SK-N-SH (cell line): ENCODE results near the gene SH2D3A. TPM values are rescaled to one million over a fixed set of nuclear protein-coding genes. Genes with fewer than 3 reads are reported as not detected.

Source experiments
- CTCF ChIA-PET: fragments of 300-600, 350-600 bp; formaldehyde crosslinking; extraction: SDS; loops from one replicate; lab custom pipeline; 2021; lab: Yijun Ruan, JAX
- POLR2A ChIA-PET: fragments of 350-600 bp; sonication (Branson Sonifier 250); formaldehyde crosslinking; extraction: SDS; loops from one replicate; lab custom pipeline; 2020; ENCODE audit warnings: antibody characterized with exemption, inconsistent platforms; lab: Yijun Ruan, JAX
- DNase-seq: peaks from one replicate; pipeline ENCODE4 v3.0.0; 2012
- H2AFZ ChIP-seq: fragments of 200-600 bp; sonication (generic); 2 replicates; pipeline ENCODE4 v1.8.1; 2016; ENCODE audit warnings: antibody characterized with exemption, mild to moderate bottlenecking, low read depth
- H3F3A ChIP-seq: fragments of 200-600 bp; sonication (generic); replicated peaks from 2 replicates; pipeline ENCODE3; 2016; ENCODE audit warnings: antibody characterized with exemption, mild to moderate bottlenecking; ENCODE audit not compliant: insufficient read depth
- H3K27ac ChIP-seq, 2 experiments: fragments of 200-500 bp in 1 of 2; fragments of 200-600 bp in 1 of 2; sonication (Bioruptor generic) in 1 of 2; sonication (generic), shearing (Covaris generic) in 1 of 2; 2 replicates each; pipeline versions ENCODE4 v1.5.1 to v1.6.1; 2014 to 2016; ENCODE audit warnings: low read depth in 2 of 2, inconsistent platforms in 1 of 2, low read length in 1 of 2, mild to moderate bottlenecking in 1 of 2, mixed read lengths in 1 of 2
- H3K27me3 ChIP-seq: fragments of 200-600 bp; sonication (generic), shearing (Covaris generic); 2 replicates; pipeline ENCODE4 v1.6.1; 2016; ENCODE audit warnings: mixed run types; ENCODE audit not compliant: insufficient read depth
- H3K36me3 ChIP-seq, 2 experiments: fragments of 200-500 bp in 1 of 2; fragments of 200-600 bp in 1 of 2; sonication (Bioruptor generic) in 1 of 2; sonication (generic) in 1 of 2; replicated peaks in 1 of 2; 2 replicates each; pipeline versions ENCODE3 to v1.5.1; 2014 to 2016; ENCODE audit warnings: low read length in 1 of 2, mild to moderate bottlenecking in 1 of 2; ENCODE audit not compliant: insufficient read depth in 2 of 2, control insufficient read depth in 1 of 2
- H3K4me1 ChIP-seq, 2 experiments: fragments of 200-500 bp in 1 of 2; fragments of 200-600 bp in 1 of 2; sonication (Bioruptor generic) in 1 of 2; sonication (generic), shearing (Covaris generic) in 1 of 2; 2 replicates each; pipeline versions ENCODE4 v1.5.1 to v1.6.1; 2014 to 2016; ENCODE audit warnings: low read depth in 1 of 2, low read length in 1 of 2, mixed run types in 1 of 2; ENCODE audit not compliant: insufficient read depth in 2 of 2, control insufficient read depth in 1 of 2
- H3K4me2 ChIP-seq: fragments of 200-600 bp; sonication (generic), shearing (Covaris generic); 2 replicates; pipeline ENCODE4 v1.6.1; 2017; ENCODE audit warnings: mixed run types
- H3K4me3 ChIP-seq, 2 experiments: fragments of 200-500 bp in 1 of 2; fragments of 200-600 bp in 1 of 2; sonication (Bioruptor generic) in 1 of 2; sonication (generic), shearing (Covaris generic) in 1 of 2; 2 replicates each; pipeline versions ENCODE4 v1.5.1 to v1.8.1; 2014 to 2016; ENCODE audit warnings: low read depth in 2 of 2, inconsistent platforms in 1 of 2, low read length in 1 of 2, mild to moderate bottlenecking in 1 of 2, mixed read lengths in 1 of 2, moderate library complexity in 1 of 2
- H3K79me2 ChIP-seq: fragments of 200-600 bp; sonication (generic); 2 replicates; pipeline ENCODE4 v1.8.1; 2017; ENCODE audit warnings: mild to moderate bottlenecking; ENCODE audit not compliant: insufficient read depth
- H3K9ac ChIP-seq: fragments of 200-600 bp; sonication (generic); 2 replicates; pipeline ENCODE4 v1.6.1; 2017; ENCODE audit warnings: mixed run types
- H3K9me2 ChIP-seq: fragments of 200-600 bp; sonication (generic); 2 replicates; pipeline ENCODE4 v1.6.1; 2017; ENCODE audit warnings: mixed run types
- H3K9me3 ChIP-seq: fragments of 200-600 bp; sonication (generic); 2 replicates; pipeline ENCODE4 v1.6.1; 2017; ENCODE audit warnings: mixed run types, mild to moderate bottlenecking, moderate library complexity
- H4K20me1 ChIP-seq: fragments of 200-600 bp; sonication (generic); 2 replicates; pipeline ENCODE4 v1.6.1; 2017; ENCODE audit warnings: mild to moderate bottlenecking, mixed run types; ENCODE audit not compliant: insufficient read depth
- CHD2 ChIP-seq: fragments of 150-350 bp; IDR thresholded peaks from 2 replicates; pipeline ENCODE4 v1.6.1; 2018; ENCODE audit warnings: low read length; ENCODE audit not compliant: partially characterized antibody
- EP300 ChIP-seq, 2 experiments: IDR thresholded peaks; 2 replicates each; pipeline versions ENCODE4 v1.4.0 to v1.6.1; 2012; ENCODE audit warnings: borderline replicate concordance in 1 of 2, low read depth in 1 of 2, low read length in 1 of 2
- FOSL2 ChIP-seq: IDR thresholded peaks from 2 replicates; pipeline ENCODE4 v1.4.0; 2012; ENCODE audit warnings: low read depth, mild to moderate bottlenecking, moderate library complexity, borderline replicate concordance
- FOXJ3 ChIP-seq: sonication (generic); formaldehyde crosslinking; IDR thresholded peaks from 2 replicates; pipeline ENCODE4 v1.5.1; 2020; ENCODE audit warnings: mild to moderate bottlenecking, missing genetic modification reagents
- FOXM1 ChIP-seq: IDR thresholded peaks from 2 replicates; pipeline ENCODE4 v1.4.0; 2012; ENCODE audit warnings: low read depth, mild to moderate bottlenecking
- GABPA ChIP-seq: IDR thresholded peaks from 2 replicates; pipeline ENCODE4 v1.4.0; 2012; ENCODE audit warnings: low read depth, mild to moderate bottlenecking
- GATA2 ChIP-seq: sonication (generic); formaldehyde crosslinking; IDR thresholded peaks from 2 replicates; pipeline ENCODE4 v1.5.0; 2020; ENCODE audit warnings: mild to moderate bottlenecking, missing genetic modification reagents
- IRF3 ChIP-seq: fragments of 150-350 bp; IDR thresholded peaks from 2 replicates; pipeline ENCODE4 v1.6.1; 2016; ENCODE audit warnings: mild to moderate bottlenecking, low read depth, low read length
- JUND ChIP-seq: IDR thresholded peaks from 2 replicates; pipeline ENCODE4 v1.4.0; 2012
- MXI1 ChIP-seq: IDR thresholded peaks from 2 replicates; pipeline ENCODE4 v1.6.1; 2012; ENCODE audit warnings: mild to moderate bottlenecking, low read depth, low read length, improper control_type of control experiment
- RAD21 ChIP-seq: IDR thresholded peaks from 2 replicates; pipeline ENCODE4 v1.6.1; 2012; ENCODE audit warnings: mild to moderate bottlenecking, low read length
- RCOR1 ChIP-seq: fragments of 150-350 bp; IDR thresholded peaks from 2 replicates; pipeline ENCODE4 v1.6.1; 2017; ENCODE audit warnings: antibody characterized with exemption, low read length
- RXRA ChIP-seq: IDR thresholded peaks from 2 replicates; pipeline ENCODE4 v1.4.0; 2012; ENCODE audit warnings: low read depth, mild to moderate bottlenecking, borderline replicate concordance
- YY1 ChIP-seq: IDR thresholded peaks from 2 replicates; pipeline ENCODE4 v1.4.0; 2012; ENCODE audit warnings: low read depth, mild to moderate bottlenecking
- WGBS: methylation state at CpG from one replicate; pipeline ENCODE4 v1.1.6; 2017; ENCODE audit warnings: low lambda C conversion rate; 5-methylcytosine and 5-hydroxymethylcytosine counted together
- polyA plus RNA-seq, 3 experiments: library from polyadenylated mRNA; depleted of rRNA; stranded (reverse); fragments of >200 nt; gene quantifications; 2 replicates each; pipeline ENCODE4 v1.2.3, GENCODE V29; 2012
- TF ChIP-seq, protein P1 (sequence below): IDR thresholded peaks from 2 replicates; pipeline ENCODE4 v1.4.0; 2012; ENCODE audit warnings: low read depth
- TF ChIP-seq, protein P2 (sequence below): fragments of 200-600 bp; sonication (generic); IDR thresholded peaks from 2 replicates; pipeline ENCODE4 v1.6.1; 2017; ENCODE audit warnings: antibody characterized with exemption, mild to moderate bottlenecking, moderate library complexity

The SH2D3A gene
- polyA plus RNA-seq, 1 of the 3 experiments (the other 2 are of a cell fraction) = 0.35 TPM

DNA sequence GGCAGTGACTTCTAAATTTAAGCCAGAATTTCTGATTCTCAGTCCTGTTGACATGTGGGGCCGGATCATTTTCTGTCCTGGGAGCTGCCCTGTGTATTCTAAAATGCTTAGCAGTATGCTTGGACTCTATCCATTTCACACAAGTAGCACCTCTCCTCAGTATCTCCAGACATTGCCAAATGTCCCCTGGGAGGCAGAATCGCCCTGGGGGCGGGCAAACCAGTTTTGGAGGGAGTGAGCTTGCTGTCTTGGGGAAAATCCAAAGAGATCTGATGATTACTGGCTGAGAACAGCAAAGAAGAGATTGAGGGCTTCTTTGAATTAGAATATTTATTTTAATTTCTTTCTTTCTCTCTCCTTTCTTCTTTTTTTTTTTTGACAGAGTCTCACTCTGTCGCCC lies 21.7 kb upstream of the SH2D3A start:
- H4K20me1 ChIP-seq = no peaks in the 10 kb centered on the region
- H3K9me2 ChIP-seq = no peaks in the 10 kb centered on the region
- no peak overlapping the region for H3K9ac ChIP-seq
- no peaks in the 10 kb centered on the region for H3F3A ChIP-seq
- no peak overlapping the region for H2AFZ ChIP-seq
- H3K4me2 ChIP-seq = no peak overlapping the region
- H3K79me2 ChIP-seq = no peaks in the 10 kb centered on the region
- H3K27ac ChIP-seq = no peak overlapping the region
- 10% methylated on average over 4 of the region's 4 CpGs for WGBS
- POLR2A ChIA-PET = no interaction called here
- H3K36me3 ChIP-seq = no peaks in the 10 kb centered on the region
- DNase-seq = no peak
- CTCF ChIA-PET = no interaction called here
- H3K4me1 ChIP-seq = no peaks in the 10 kb centered on the region
- H3K9me3 ChIP-seq = no peaks in the 10 kb centered on the region
- H3K4me3 ChIP-seq = no peak overlapping the region
- no peak for TF ChIP-seq JUND
- peaks cover 33% of the 10 kb centered on the region; the same call in 1 of the 2 replicates for H3K27me3 ChIP-seq

- 3% methylated on average over 4 of the region's 4 CpGs for WGBS
- POLR2A ChIA-PET = no interaction called here
- CTCF ChIA-PET = no interaction called here
- H3K4me1 ChIP-seq = no peaks in the 10 kb centered on the region
- no peaks in the 10 kb centered on the region for H3K36me3 ChIP-seq
- H3K27ac ChIP-seq = no peak overlapping the region
- no peaks in the 10 kb centered on the region for H3F3A ChIP-seq
- peaks cover 43% of the 10 kb centered on the region; the same call in 1 of the 2 replicates for H3K27me3 ChIP-seq
- H3K79me2 ChIP-seq = no peaks in the 10 kb centered on the region
- no peaks in the 10 kb centered on the region for H3K9me3 ChIP-seq
- H4K20me1 ChIP-seq = no peaks in the 10 kb centered on the region
- H3K9me2 ChIP-seq = no peaks in the 10 kb centered on the region
- H3K4me2 ChIP-seq = no peak overlapping the region
- no peak overlapping the region for H2AFZ ChIP-seq
- TF ChIP-seq YY1 (no peak), GATA2 (CRISPR knock-in tag) (no peak), MXI1 (no peak), RCOR1 (no peak), RXRA (no peak), GABPA (no peak), EP300 (IDR thresholded peaks at IDR 0.05; ENCODE audit: borderline replicate concordance in 1 of 2, low read depth in 1 of 2, low read length in 1 of 2) (no peak), FOSL2 (no peak), CHD2 (no peak), RAD21 (no peak), FOXM1 (no peak), FOXJ3 (CRISPR knock-in tag) (no peak), IRF3 (no peak)
- TF ChIP-seq, protein P1, sequence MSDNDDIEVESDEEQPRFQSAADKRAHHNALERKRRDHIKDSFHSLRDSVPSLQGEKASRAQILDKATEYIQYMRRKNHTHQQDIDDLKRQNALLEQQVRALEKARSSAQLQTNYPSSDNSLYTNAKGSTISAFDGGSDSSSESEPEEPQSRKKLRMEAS = no peak
- TF ChIP-seq, protein P2, sequence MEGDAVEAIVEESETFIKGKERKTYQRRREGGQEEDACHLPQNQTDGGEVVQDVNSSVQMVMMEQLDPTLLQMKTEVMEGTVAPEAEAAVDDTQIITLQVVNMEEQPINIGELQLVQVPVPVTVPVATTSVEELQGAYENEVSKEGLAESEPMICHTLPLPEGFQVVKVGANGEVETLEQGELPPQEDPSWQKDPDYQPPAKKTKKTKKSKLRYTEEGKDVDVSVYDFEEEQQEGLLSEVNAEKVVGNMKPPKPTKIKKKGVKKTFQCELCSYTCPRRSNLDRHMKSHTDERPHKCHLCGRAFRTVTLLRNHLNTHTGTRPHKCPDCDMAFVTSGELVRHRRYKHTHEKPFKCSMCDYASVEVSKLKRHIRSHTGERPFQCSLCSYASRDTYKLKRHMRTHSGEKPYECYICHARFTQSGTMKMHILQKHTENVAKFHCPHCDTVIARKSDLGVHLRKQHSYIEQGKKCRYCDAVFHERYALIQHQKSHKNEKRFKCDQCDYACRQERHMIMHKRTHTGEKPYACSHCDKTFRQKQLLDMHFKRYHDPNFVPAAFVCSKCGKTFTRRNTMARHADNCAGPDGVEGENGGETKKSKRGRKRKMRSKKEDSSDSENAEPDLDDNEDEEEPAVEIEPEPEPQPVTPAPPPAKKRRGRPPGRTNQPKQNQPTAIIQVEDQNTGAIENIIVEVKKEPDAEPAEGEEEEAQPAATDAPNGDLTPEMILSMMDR = no peak
- no peak overlapping the region for H3K9ac ChIP-seq
- DNase-seq = no peak
- no peak overlapping the region for H3K4me3 ChIP-seq
Observed at GRCh38 chr19:6787393-6787792, 20.2 kb upstream of the SH2D3A start.
